IPS-18c (cell line): Measurements from ENCODE around the gene RFX8.
"Not testable (repeated sequence)": the region's sequence is repeated elsewhere in the genome, so short reads cannot be mapped to it uniquely, and the experiment has no call there.

Experiments used
- H3K4me3 ChIP-seq: 2 replicates; pipeline ENCODE4 v1.7.0; 2013; ENCODE audit warnings: low read depth, mild to moderate bottlenecking, low read length, moderate library complexity; ENCODE audit not compliant: insufficient read depth
- H3K9me3 ChIP-seq: one replicate; pipeline ENCODE4 v1.6.1; 2013; ENCODE audit warnings: mild to moderate bottlenecking, low read length, moderate library complexity; ENCODE audit not compliant: control insufficient read depth, insufficient read depth

The RFX8 gene

GRCh38 chr2:101354420-101355311 is 120.2 kb downstream of the RFX8 start:
- Histone ChIP-seq H3K9me3 (no peaks in the 10 kb centered on the region), H3K4me3 (no peak overlapping the region)

GRCh38 chr2:101352631-101353030 is 122.3 kb downstream of the RFX8 start:
- not testable (repeated sequence) for H3K9me3 ChIP-seq, H3K4me3 ChIP-seq

- Histone ChIP-seq H3K4me3 (no peak overlapping the region), H3K9me3 (no peaks in the 10 kb centered on the region)
These were observed 123.7 kb downstream of the RFX8 start for GRCh38 chr2:101351207-101351606.

- Histone ChIP-seq H3K4me3 (no peak overlapping the region), H3K9me3 (no peaks in the 10 kb centered on the region)
These were observed 124.8 kb downstream of the RFX8 start for GRCh38 chr2:101349893-101350662.

GRCh38 chr2:101348883-101349282 is 126.0 kb downstream of the RFX8 start:
- H3K9me3 ChIP-seq, result no peaks in the 10 kb centered on the region
- H3K4me3 ChIP-seq, result no peak overlapping the region
